GM21723 (cell line): ENCODE data around the gene PTPRN2.

Experiments used
- ATAC-seq: cut with Tn5 transposase; IDR thresholded peaks from one replicate; pipeline ENCODE4 v1.9.1; 2021; ENCODE audit warnings: mild to moderate bottlenecking, moderate library complexity; ENCODE audit not compliant: unreplicated experiment

Gene PTPRN2

GRCh38 chr7:158329686-158330085 is 257.9 kb downstream of the PTPRN2 start:
- no peak for ATAC-seq

DNA sequence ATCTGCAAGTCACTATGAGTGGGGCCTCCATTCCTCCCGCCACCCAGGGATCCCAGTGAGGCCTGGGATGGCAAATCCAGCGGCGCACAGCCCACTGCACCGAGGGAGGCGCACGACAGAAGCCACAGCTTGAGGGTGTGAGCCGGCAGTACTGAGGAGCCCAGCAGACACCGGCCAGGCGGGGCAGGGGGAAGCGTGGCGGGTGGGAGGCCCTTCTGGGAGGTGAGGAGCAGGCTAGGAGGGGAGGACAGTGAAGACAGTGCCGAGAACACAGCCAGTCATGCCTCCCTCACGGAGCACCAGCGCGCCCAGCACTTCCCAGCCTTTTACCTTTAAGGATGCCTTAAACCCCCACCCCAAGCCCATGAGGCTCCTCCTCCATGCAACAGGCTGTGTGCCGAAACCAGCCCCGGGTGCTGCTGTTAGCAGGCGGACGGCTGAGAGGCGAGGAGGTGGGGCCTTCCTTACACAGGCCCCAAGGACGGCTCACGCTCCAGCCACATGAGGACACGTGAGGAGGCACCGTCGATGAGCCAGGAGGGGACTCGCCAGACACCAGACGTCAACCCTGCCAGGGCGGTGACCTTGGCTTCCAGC is 258.5 kb downstream of the PTPRN2 start:
- no peak for ATAC-seq

DNA sequence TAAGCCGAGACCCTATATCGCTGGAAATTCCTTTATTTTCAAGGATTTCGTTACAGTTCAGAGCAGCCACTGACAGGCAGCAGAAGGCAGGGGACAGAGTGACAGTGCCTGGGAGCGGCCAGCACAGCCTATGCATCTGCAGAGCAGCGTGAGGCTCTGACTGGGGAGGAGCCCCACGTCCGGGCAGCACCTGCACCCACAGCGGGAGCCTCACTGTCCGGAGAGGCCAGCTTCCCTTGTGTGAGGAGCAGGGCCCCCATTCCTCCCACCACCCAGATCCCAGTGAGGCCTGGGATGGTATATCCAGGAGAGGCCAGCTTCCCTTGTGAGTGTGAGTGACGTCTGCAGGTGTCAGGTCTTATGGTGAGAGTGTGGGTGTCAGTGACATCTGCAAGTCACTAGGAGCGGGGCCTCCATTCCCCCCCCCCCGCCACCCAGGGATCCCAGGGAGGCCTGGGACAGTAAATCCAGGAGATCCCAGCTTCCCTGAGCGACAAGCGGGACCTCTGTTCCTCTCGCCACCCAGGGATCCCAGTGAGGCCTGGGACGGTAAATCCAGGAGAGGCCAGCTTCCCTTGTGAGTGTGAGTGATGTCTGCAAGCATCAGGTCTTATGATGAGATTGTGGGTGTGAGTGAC is 259.1 kb downstream of the PTPRN2 start:
- no peak for ATAC-seq

- ATAC-seq: no peak
Observed at GRCh38 chr7:158327571-158328180, 259.9 kb downstream of the PTPRN2 start.

GRCh38 chr7:158327012-158327411 is 260.6 kb downstream of the PTPRN2 start:
- ATAC-seq: no peak

- ATAC-seq: no peak
Observed at GRCh38 chr7:158325530-158326381, 261.9 kb downstream of the PTPRN2 start.

DNA sequence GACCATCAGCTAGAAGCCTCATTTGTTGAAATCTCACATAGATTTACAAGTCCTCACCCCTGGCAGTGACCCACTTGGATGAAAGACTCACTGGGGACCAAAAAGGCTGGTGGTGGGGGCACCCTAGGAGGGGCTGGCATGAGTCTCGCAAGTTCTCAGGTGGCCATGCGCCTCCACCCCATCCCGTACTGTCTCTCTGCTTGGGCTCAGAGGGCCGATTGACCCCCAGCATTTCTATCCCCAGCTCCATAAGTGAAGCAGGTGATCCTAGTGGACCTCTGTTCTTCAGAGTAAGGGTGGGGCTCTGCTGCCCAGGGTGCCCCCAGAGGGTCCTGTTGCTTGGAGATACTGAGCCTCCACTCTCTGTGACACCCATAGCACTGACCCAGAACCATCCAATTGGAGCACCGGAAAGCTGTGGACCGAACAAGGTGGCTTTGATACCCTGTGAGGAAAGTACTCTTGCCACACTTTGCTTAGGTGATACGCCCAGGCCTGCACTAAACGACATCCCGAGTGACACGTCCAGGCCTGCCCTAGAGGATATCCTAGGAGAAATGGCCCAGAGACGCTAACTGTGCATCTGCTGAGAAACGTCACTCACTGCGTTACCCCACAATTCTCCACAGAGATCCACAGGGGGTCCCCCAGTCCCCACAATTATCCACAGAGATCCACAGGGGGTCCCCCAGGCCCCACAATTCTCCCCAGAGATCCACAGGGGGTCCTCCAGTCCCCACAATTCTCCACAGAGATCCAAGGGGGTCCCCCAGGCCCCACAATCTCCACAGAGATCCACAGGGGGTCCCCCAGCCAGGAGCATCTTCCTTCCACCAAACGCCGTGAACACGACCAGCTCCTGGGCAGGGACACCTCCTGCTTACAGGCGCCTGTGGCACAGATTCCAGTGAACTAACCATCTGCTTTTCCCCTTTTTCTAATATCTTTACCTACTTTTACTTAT is 262.9 kb downstream of the PTPRN2 start:
- ATAC-seq: no peak

- ATAC-seq: no peak
Observed at GRCh38 chr7:158323741-158324396, 263.8 kb downstream of the PTPRN2 start.

GRCh38 chr7:158322616-158323530 is 264.8 kb downstream of the PTPRN2 start:
- ATAC-seq: no peak

DNA sequence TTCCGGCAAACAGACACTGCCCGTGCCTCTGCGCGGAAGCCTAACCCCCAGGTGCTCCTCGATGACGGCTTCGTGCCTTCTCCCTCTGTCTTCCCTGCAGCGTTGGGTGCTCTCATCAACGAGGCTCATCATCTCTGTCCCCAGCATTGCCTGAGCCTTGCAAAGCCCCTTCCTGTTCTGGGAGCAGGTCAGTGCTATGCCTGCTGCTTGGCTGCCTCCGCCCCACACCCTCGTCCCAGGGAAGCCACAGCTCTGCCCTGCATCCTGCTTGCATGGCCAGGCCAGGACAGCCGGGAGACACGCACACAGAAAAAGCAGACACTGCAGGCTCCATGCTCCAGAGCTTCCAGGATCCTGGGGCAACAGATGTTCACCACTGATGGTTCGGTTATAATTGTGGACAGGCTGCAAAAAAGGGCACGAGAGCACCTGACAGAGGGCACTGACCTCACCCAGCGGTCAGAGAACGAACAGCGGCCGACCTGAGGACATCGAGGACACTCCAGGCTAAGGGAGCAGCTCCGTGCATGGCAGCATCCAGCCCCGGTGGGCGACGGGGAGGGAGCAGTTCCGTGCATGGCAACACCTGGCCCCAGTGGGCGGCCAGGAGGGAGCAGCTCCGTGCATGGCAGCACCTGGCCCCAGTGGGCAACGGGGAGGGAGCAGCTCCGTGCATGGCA is 265.5 kb downstream of the PTPRN2 start:
- no peak for ATAC-seq

GRCh38 chr7:158321056-158321700 is 266.4 kb downstream of the PTPRN2 start:
- ATAC-seq: no peak

DNA sequence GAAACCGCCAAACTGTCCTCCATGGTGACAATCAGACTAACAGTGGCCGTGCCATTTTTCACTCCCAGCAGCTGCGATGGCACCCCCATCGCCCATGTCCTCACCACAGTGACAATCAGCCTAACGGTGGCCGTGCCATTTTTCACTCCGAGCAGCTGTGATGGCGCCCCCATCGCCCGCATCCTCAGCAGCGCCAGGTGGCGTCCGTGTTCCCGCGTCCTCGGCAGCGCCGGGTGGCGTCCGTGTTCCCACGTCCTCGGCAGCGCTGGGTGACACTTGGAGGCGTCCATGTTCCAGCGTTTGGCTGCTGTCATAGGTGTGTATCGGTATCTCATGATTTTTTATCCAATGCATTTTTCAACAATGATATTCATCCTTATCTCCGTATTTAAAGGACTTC is 267.3 kb downstream of the PTPRN2 start:
- no peak for ATAC-seq

GRCh38 chr7:158318511-158318913 is 269.1 kb downstream of the PTPRN2 start:
- ATAC-seq: no peak

DNA sequence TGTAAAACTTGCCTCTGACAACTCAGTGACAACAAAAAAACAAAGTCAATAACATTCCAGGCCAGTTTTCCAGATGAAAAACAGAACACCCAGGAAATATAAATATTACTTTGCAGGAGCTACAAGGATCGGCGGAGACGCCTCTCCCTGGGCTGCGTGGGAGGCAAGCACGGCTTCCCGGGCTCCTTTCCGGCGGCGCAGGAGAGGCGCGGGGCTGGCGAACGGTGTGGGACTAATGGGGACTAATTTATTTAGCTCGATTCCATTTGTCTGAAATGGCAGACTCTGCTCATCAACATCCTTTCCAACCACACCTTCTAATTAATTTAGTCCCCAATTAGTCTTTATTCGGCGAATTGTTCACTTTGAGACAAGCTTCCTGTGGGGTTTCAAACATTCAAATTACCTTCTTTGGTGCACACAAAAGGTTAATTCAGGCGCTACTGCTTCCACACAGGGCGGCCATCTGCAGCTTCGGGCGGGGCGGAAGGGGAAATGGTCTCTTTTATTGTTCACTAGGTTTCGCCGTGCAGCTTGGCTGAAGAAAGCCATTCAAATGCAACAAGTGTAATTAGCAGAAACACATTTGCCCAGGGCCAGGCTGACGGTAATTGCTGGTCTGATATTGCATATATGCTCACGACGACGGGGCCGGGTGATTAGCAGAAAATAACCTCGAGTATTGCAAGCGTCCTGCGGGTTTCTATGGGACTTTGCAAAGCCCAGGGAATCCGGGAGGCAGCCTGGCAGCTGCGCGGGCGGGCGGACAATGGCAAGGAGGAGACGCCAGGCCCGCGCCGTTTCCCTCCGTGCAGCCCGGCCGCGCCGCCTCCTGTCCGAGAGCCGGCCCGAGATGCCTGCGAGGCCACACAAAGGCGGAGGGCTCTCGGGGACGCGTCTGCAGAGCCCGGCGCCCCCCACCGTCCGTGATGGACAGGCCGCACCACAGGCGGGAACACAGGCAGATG is 270.1 kb downstream of the PTPRN2 start:
- ATAC-seq: no peak

GRCh38 chr7:158316466-158317031 is 271.1 kb downstream of the PTPRN2 start:
- ATAC-seq: no peak

- ATAC-seq: no peak
Observed at GRCh38 chr7:158315881-158316280, 271.7 kb downstream of the PTPRN2 start.
